ENCODE results near the gene MOB1A. TPM values are rescaled to one million over a fixed set of nuclear protein-coding genes. Genes with fewer than 3 reads are reported as not detected.

Gene MOB1A
- total and polyA plus RNA-seq, 2 of the 13 experiments (the other 11 are each of a cell fraction or from before 2014, with no cell fraction given) = 48.2 to 139 TPM

- TF ChIP-seq ZBTB49 (CRISPR knock-in tag; IDR thresholded peaks at IDR 0.05; ENCODE audit: borderline replicate concordance) (no peak), MXD1 (CRISPR knock-in tag; IDR thresholded peaks at IDR 0.05) (no peak), SNAPC4 (CRISPR knock-in tag; IDR thresholded peaks at IDR 0.05) (no peak), RNF2 (conservative IDR thresholded peaks at IDR 0.05; ENCODE audit: low read depth) (no peak), ZNF124 (CRISPR knock-in tag; IDR thresholded peaks at IDR 0.05) (no peak), UBTF (CRISPR knock-in tag; IDR thresholded peaks at IDR 0.05) (no peak), GLI4 (CRISPR knock-in tag; IDR thresholded peaks at IDR 0.05; ENCODE audit: borderline replicate concordance) (0 out of 2 replicates have a peak, but pooled peaks have one; percentile 13), ZNF232 (CRISPR knock-in tag; IDR thresholded peaks at IDR 0.05; ENCODE audit: borderline replicate concordance) (peak; percentile 11; the same call in 1 of the 2 replicates), NCOA5 (CRISPR knock-in tag; IDR thresholded peaks at IDR 0.05) (no peak), HDAC2 (CRISPR knock-in tag; IDR thresholded peaks at IDR 0.05) (0 out of 2 replicates have a peak, but pooled peaks have one; percentile 25), PRDM15 (CRISPR knock-in tag; IDR thresholded peaks at IDR 0.05) (0 out of 2 replicates have a peak, but pooled peaks have one; percentile 14), ZNF652 (CRISPR knock-in tag; IDR thresholded peaks at IDR 0.05; ENCODE audit: borderline replicate concordance, low read depth) (no peak), KAT8 (CRISPR knock-in tag; IDR thresholded peaks at IDR 0.05) (no peak), POGZ (CRISPR knock-in tag; IDR thresholded peaks at IDR 0.05) (no peak), RCOR2 (CRISPR knock-in tag; IDR thresholded peaks at IDR 0.05) (no peak)
Measured at GRCh38 chr2:74148457-74149246, 30.0 kb downstream of the MOB1A start (continued).
